Ovary (tissue), 3 donors: ENCODE data around the gene KRT15.

Source experiments
- POLR2A ChIP-seq: fragments of 450-650 bp; IDR thresholded peaks from one replicate; pipeline ENCODE4 v1.6.1; 2017; ENCODE audit warnings: antibody characterized with exemption, mild to moderate bottlenecking, moderate library complexity
- TF ChIP-seq, protein P1 (sequence below), 3 donors: fragments of 450-650 bp in 2 of 3; fragments of 200-600 bp in 1 of 3; IDR thresholded peaks; one replicate each; pipeline versions ENCODE4 v1.5.1 to v1.8.0; 2016 to 2022; ENCODE audit warnings: antibody characterized with exemption in 3 of 3, mild to moderate bottlenecking in 1 of 3
- donor health status: DM: no; HTN: no; CAD: no.

DNA sequence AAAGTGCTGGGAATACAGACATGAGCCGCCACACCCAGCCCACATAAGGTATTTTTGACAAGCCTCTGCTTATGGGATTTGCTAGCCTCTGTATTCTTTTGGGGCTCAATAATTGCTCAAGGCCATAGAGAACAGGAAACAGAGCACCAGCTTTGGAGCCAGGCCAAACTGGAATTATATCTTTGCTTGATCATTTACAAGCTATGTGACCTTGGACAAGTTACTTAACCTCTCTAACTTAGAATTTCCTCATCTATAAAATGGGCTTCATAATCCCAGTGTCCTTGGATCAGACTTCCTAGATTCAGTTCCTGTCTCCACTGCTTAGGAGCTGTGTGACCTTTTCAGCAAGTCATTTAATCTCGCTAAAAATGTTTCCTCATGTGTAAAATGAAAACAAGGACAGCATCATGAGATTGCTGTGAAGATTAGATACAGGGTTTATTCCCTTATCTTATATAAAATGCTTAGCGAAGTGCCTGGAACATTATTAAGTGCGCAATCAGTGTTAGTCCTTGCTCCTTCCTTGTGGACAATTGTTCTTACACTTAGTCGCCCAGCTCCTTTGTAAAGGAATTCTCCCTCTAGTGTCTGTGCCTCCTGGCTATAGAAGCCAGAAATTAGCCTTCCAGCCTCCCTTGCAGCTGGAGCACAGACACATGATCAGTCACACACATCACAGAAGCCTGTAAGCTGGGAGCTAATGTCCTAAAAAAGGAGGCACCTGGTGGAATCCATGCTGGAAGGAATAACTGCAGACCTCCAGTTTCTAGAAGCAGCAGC is 36.6 kb upstream of the KRT15 start:
- TF ChIP-seq, protein P1, sequence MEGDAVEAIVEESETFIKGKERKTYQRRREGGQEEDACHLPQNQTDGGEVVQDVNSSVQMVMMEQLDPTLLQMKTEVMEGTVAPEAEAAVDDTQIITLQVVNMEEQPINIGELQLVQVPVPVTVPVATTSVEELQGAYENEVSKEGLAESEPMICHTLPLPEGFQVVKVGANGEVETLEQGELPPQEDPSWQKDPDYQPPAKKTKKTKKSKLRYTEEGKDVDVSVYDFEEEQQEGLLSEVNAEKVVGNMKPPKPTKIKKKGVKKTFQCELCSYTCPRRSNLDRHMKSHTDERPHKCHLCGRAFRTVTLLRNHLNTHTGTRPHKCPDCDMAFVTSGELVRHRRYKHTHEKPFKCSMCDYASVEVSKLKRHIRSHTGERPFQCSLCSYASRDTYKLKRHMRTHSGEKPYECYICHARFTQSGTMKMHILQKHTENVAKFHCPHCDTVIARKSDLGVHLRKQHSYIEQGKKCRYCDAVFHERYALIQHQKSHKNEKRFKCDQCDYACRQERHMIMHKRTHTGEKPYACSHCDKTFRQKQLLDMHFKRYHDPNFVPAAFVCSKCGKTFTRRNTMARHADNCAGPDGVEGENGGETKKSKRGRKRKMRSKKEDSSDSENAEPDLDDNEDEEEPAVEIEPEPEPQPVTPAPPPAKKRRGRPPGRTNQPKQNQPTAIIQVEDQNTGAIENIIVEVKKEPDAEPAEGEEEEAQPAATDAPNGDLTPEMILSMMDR (IDR thresholded peaks at IDR 0.05), result no peak
- TF ChIP-seq POLR2A, result no peak
